Gastrocnemius medialis (tissue), 4 donors: ENCODE data around the gene GAREM1. TPM values are rescaled to one million over a fixed set of nuclear protein-coding genes. Genes with fewer than 3 reads are reported as not detected.
A peak's percentile ranks its signal among the peaks of the same experiment; 100 is the strongest.

ENCODE experiments used
- ATAC-seq, 2 donors: fragments of 150-250 bp; one replicate each; pipeline ENCODE4 v1.9.1; 2016
- DNase-seq, 2 donors: peaks; one replicate each; pipeline ENCODE4 v3.0.0-alpha.2; 2019
- H3K27ac ChIP-seq, 4 donors: fragments of 200-600 bp; sonication (generic); 1 replicate in 1 of 4; 2 replicates in 3 of 4; pipeline ENCODE4 v1.5.1; 2016 to 2018; ENCODE audit warnings: mild to moderate bottlenecking in 2 of 4, moderate library complexity in 1 of 4
- H3K27me3 ChIP-seq, 3 donors: fragments of 200-600 bp; sonication (generic) in 2 of 3; 1 replicate in 1 of 3; 2 replicates in 2 of 3; pipeline versions ENCODE4 v1.5.1 to v1.6.0; 2016 to 2019; ENCODE audit warnings: mild to moderate bottlenecking in 1 of 3, moderate library complexity in 1 of 3
- H3K36me3 ChIP-seq, 2 donors: fragments of 200-600 bp; sonication (generic) in 1 of 2; one replicate each; pipeline ENCODE4 v1.5.1; 2017 to 2018
- H3K4me1 ChIP-seq, 2 donors: fragments of 200-600 bp; sonication (generic) in 1 of 2; one replicate each; pipeline ENCODE4 v1.5.1; 2016 to 2017; ENCODE audit warnings: mild to moderate bottlenecking in 2 of 2
- H3K4me3 ChIP-seq, 4 donors: fragments of 200-600 bp; sonication (generic) in 3 of 4; 1 replicate in 1 of 4; 2 replicates in 3 of 4; pipeline ENCODE4 v1.5.1; 2016 to 2019; ENCODE audit warnings: mild to moderate bottlenecking in 2 of 4
- H3K9me3 ChIP-seq, 3 donors: fragments of 200-600 bp; sonication (generic) in 2 of 3; 1 replicate in 1 of 3; 2 replicates in 2 of 3; pipeline ENCODE4 v1.5.1; 2016 to 2019
- CTCF ChIP-seq, 5 experiments: fragments of 450-650 bp in 3 of 5; fragments of 200-600 bp in 2 of 5; sonication (generic) in 2 of 5; IDR thresholded peaks in 4 of 5; conservative IDR thresholded peaks in 1 of 5; 1 replicate in 4 of 5; 2 replicates in 1 of 5; pipeline ENCODE4 v1.5.1; 2016 to 2019; ENCODE audit warnings: antibody characterized with exemption in 5 of 5, mild to moderate bottlenecking in 3 of 5, moderate library complexity in 3 of 5
- POLR2A ChIP-seq, 2 donors: fragments of 450-650 bp; IDR thresholded peaks; one replicate each; pipeline ENCODE4 v1.6.1; 2017; ENCODE audit warnings: antibody characterized with exemption in 2 of 2, mild to moderate bottlenecking in 2 of 2, moderate library complexity in 2 of 2
- in situ Hi-C, 4 donors: fragments of 200-750 bp; cut with MboI; loops; one replicate each; pipeline versions ENCODE4 v1.15.0 to v1.8.0; 2017; ENCODE audit warnings: low sequenced_read_pairs in 4 of 4
- intact Hi-C: fragments of 100-400 bp; cut with DNase I; formaldehyde crosslinking; loops from one replicate; pipeline ENCODE4 v1.15.1; 2023; ENCODE audit warnings: low total_unique reads
- total RNA-seq, 4 donors: library from RNA; depleted of rRNA; stranded (reverse); fragments of >200 nt; gene quantifications; one replicate each; pipeline versions ENCODE4 v1.1.0 to v1.2.3, GENCODE V29; 2016

The GAREM1 gene
- 10 to 100 TPM; 13.4 to 21.9 (median 16.4) TPM for total RNA-seq

GRCh38 chr18:32470714-32471633 is at the start of gene GAREM1:
GAREM1 (minus strand) TSS chr18:32470882; CDS start chr18:32470428, 454 bp downstream.
- in situ Hi-C loops: loop anchor here (5.0 to 10.0 kb wide), 4 partner anchors 184 to 316 kb away; no protein-coding TSS in a partner anchor

GRCh38 chr18:32511147-32511546 is 40.5 kb upstream of the GAREM1 start:
- H3K9me3 ChIP-seq: no peaks in the 10 kb centered on the region
- no peak overlapping the region for H3K27ac ChIP-seq
- DNase-seq: no peak
- no peaks in the 10 kb centered on the region for H3K4me1 ChIP-seq
- in situ Hi-C loops (loop anchor here in 1 of 4 donors (25.0 kb wide), 1 partner anchor 99 kb away; no protein-coding TSS in a partner anchor), intact Hi-C loops (no loop called here)
- no peaks in the 10 kb centered on the region for H3K27me3 ChIP-seq
- ATAC-seq: no peak
- TF ChIP-seq POLR2A (IDR thresholded peaks at IDR 0.05) (no peak), CTCF (IDR thresholded peaks at IDR 0.05 in 4 of 5, conservative IDR thresholded peaks at IDR 0.05 in 1 of 5) (no peak)
- H3K4me3 ChIP-seq: no peak overlapping the region
- H3K36me3 ChIP-seq: no peaks in the 10 kb centered on the region

More at GRCh38 chr18:32470714-32471633, at the start of gene GAREM1:
- H3K9me3 ChIP-seq: no peaks in the 10 kb centered on the region
- peak within 1 kb of the TSS; percentile 82 to 92 (median 88) for H3K27ac ChIP-seq
- intact Hi-C loops: loop anchor here (1.0 to 5.0 kb wide), 6 partner anchors 76 to 529 kb away; partner anchors contain the start of gene TRAPPC8
- H3K4me1 ChIP-seq: peaks cover 22 to 36% of the 10 kb centered on the region in 2 donors
- ATAC-seq: peak; percentile 89 to 90
- peak within 1 kb of the TSS; percentile 76 to 85 (median 81) for H3K4me3 ChIP-seq
- no peaks in the 10 kb centered on the region for H3K36me3 ChIP-seq
- peak; percentile 95 to 97 for TF ChIP-seq POLR2A (IDR thresholded peaks at IDR 0.05)
- TF ChIP-seq CTCF (IDR thresholded peaks at IDR 0.05 in 4 of 5, conservative IDR thresholded peaks at IDR 0.05 in 1 of 5): peak; percentile 71 to 91 (median 83)
- H3K27me3 ChIP-seq: no peaks in the 10 kb centered on the region
- peak; percentile 95 to 96 for DNase-seq

- in situ Hi-C loops: loop anchor here in 1 of 4 donors (25.0 kb wide), 1 partner anchor 97 kb away; no protein-coding TSS in a partner anchor
- TF ChIP-seq CTCF (IDR thresholded peaks at IDR 0.05 in 4 of 5, conservative IDR thresholded peaks at IDR 0.05 in 1 of 5): no peak
- TF ChIP-seq POLR2A (IDR thresholded peaks at IDR 0.05): no peak
- no peaks in the 10 kb centered on the region for H3K27me3 ChIP-seq
- H3K9me3 ChIP-seq: no peaks in the 10 kb centered on the region
- intact Hi-C loops: no loop called here
- DNase-seq (no peak), ATAC-seq (no peak)
- no peak overlapping the region for H3K4me3 ChIP-seq
- H3K27ac ChIP-seq: no peak overlapping the region
- no peaks in the 10 kb centered on the region for H3K36me3 ChIP-seq
- H3K4me1 ChIP-seq: no peaks in the 10 kb centered on the region
Observed at GRCh38 chr18:32509111-32509510, 38.4 kb upstream of the GAREM1 start.

- ATAC-seq: no peak
- Histone ChIP-seq H3K36me3 (no peaks in the 10 kb centered on the region), H3K4me1 (no peaks in the 10 kb centered on the region), H3K9me3 (no peaks in the 10 kb centered on the region), H3K27me3 (no peaks in the 10 kb centered on the region), H3K27ac (no peak overlapping the region), H3K4me3 (no peak overlapping the region)
- no peak for DNase-seq
- TF ChIP-seq CTCF (IDR thresholded peaks at IDR 0.05 in 4 of 5, conservative IDR thresholded peaks at IDR 0.05 in 1 of 5) (no peak), POLR2A (IDR thresholded peaks at IDR 0.05) (no peak)
- intact Hi-C loops (no loop called here), in situ Hi-C loops (loop anchor here in 1 of 4 donors (25.0 kb wide), 1 partner anchor 95 kb away; no protein-coding TSS in a partner anchor)
Observed at GRCh38 chr18:32507093-32507492, 36.4 kb upstream of the GAREM1 start.
